SH-SY5Y (cell line): ENCODE results near the gene TIGD3.

Experiments used
- GATA2 ChIP-seq: IDR thresholded peaks from 2 replicates; pipeline ENCODE4 v1.6.1; 2011; ENCODE audit warnings: mild to moderate bottlenecking, low read depth, low read length
- GATA3 ChIP-seq: IDR thresholded peaks from 2 replicates; pipeline ENCODE4 v1.6.1; 2011; ENCODE audit warnings: low read depth, mild to moderate bottlenecking, low read length, moderate library complexity

DNA sequence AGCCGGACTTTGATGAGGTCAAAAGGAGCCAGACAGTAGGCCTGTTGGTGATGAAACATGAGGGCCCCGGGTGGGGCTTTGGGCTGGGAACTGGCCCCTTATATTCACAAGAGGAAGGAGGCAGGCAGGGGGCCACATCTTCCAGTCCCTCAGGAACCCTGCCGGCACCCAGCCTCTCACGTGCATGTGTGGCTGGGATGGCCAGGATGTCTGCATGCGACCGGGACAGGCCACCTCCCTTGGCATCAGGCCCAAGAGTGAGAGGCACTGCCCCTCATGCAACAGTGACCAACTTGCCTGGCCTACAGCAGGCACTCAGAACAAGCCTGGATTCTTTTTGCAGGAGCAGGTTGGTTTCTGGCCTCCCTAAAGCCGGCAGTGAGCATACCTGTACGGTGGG, 22.5 kb downstream of the TIGD3 start:
- no peak for TF ChIP-seq GATA2
- no peak for TF ChIP-seq GATA3
